OCI-LY7 (cell line): Measurements from ENCODE around the gene TAF8. TPM values are rescaled to one million over a fixed set of nuclear protein-coding genes. Genes with fewer than 3 reads are reported as not detected.

Experiments used
- BruUV-seq: library from RNA; stranded (reverse); fragments of 400-500 nt; replicated peaks from 2 replicates; lab custom pipeline; 2021; lab: Mats Ljungman, UMichigan
- CTCF ChIA-PET: fragments of 300-600 bp; sonication (Branson Sonifier 250); formaldehyde crosslinking; loops from one replicate; lab custom pipeline; 2022; ENCODE audit warnings: antibody characterized with exemption; ENCODE audit not compliant: unreplicated experiment; lab: Charles Lee
- POLR2A ChIA-PET: fragments of 300-600 bp; sonication (Branson Sonifier 250); formaldehyde crosslinking; loops from one replicate; lab custom pipeline; 2022; ENCODE audit warnings: antibody characterized with exemption; lab: Charles Lee
- DNase-seq: peaks from one replicate; pipeline ENCODE4 v3.0.0-alpha.2; 2015; ENCODE audit warnings: low spot score
- H2AFZ ChIP-seq: fragments of 200-600 bp; sonication (generic), shearing (Covaris generic); 2 replicates; pipeline ENCODE4 v1.6.1; 2014; ENCODE audit warnings: mild to moderate bottlenecking, antibody characterized with exemption, low read length, moderate library complexity
- H3K27ac ChIP-seq: fragments of 200-600 bp; sonication (generic); 2 replicates; pipeline ENCODE4 v1.5.1; 2014; ENCODE audit warnings: mixed run types, low read depth, mild to moderate bottlenecking, moderate library complexity, low read length, inconsistent platforms; ENCODE audit not compliant: poor library complexity, severe bottlenecking
- H3K36me3 ChIP-seq: fragments of 200-600 bp; sonication (generic); 2 replicates; pipeline ENCODE4 v1.6.1; 2014; ENCODE audit warnings: mild to moderate bottlenecking, antibody characterized with exemption, low read length, moderate library complexity, mixed read lengths; ENCODE audit not compliant: insufficient read depth
- H3K4me1 ChIP-seq: fragments of 200-600 bp; sonication (generic); 2 replicates; pipeline ENCODE4 v1.5.1; 2014; ENCODE audit warnings: mild to moderate bottlenecking, low read length; ENCODE audit not compliant: insufficient read depth, poor library complexity, severe bottlenecking
- H3K4me2 ChIP-seq: fragments of 200-600 bp; sonication (generic); 2 replicates; pipeline ENCODE4 v1.6.1; 2014; ENCODE audit warnings: mild to moderate bottlenecking, low read length
- H3K4me3 ChIP-seq: fragments of 200-600 bp; sonication (generic); 2 replicates; pipeline ENCODE4 v1.5.1; 2014; ENCODE audit warnings: mild to moderate bottlenecking, low read depth, low read length; ENCODE audit not compliant: poor library complexity, severe bottlenecking
- H3K79me2 ChIP-seq: fragments of 200-600 bp; sonication (generic); 2 replicates; pipeline ENCODE4 v1.6.1; 2016; ENCODE audit warnings: low read depth, mild to moderate bottlenecking, low read length, moderate library complexity, mixed read lengths; ENCODE audit not compliant: insufficient read depth
- H3K9me2 ChIP-seq: fragments of 200-600 bp; sonication (generic); 2 replicates; pipeline ENCODE4 v1.6.1; 2016; ENCODE audit warnings: mild to moderate bottlenecking, low read length, mixed read lengths; ENCODE audit not compliant: insufficient read depth
- H3K9me3 ChIP-seq: fragments of 200-600 bp; sonication (generic); 2 replicates; pipeline ENCODE4 v1.6.1; 2014; ENCODE audit warnings: mild to moderate bottlenecking, mixed run types, low read length, mixed read lengths
- H4K20me1 ChIP-seq: fragments of 200-600 bp; sonication (generic); 2 replicates; pipeline ENCODE4 v1.6.1; 2014; ENCODE audit warnings: mild to moderate bottlenecking, antibody characterized with exemption, low read length, moderate library complexity, mixed read lengths; ENCODE audit not compliant: insufficient read depth
- CTCF ChIP-seq: fragments of 200-600 bp; sonication (generic); conservative IDR thresholded peaks from 2 replicates; pipeline ENCODE4 v1.5.1; 2014; ENCODE audit warnings: mild to moderate bottlenecking, antibody characterized with exemption, low read length, moderate library complexity, mixed read lengths
- EZH2phosphoT487 ChIP-seq: fragments of 200-600 bp; sonication (generic); IDR thresholded peaks from 2 replicates; pipeline ENCODE4 v1.6.1; 2018; ENCODE audit warnings: low read depth, borderline replicate concordance, mild to moderate bottlenecking, mixed run types, antibody characterized with exemption, low read length, moderate library complexity, mixed read lengths
- intact Hi-C: fragments of 100-400 bp; cut with micrococcal nuclease; formaldehyde crosslinking; loops from one replicate; pipeline ENCODE4 v1.10.0; 2022; ENCODE audit not compliant: unreplicated experiment
- total RNA-seq, 2 experiments: library from RNA; depleted of rRNA in 1 of 2; stranded (reverse); fragments of >200 nt in 1 of 2; shearing (Covaris generic) in 1 of 2; gene quantifications; 2 replicates each; pipeline ENCODE4 v1.2.3, GENCODE V29; 2014 to 2022

Gene TAF8
- total RNA-seq, 2 experiments from 2014 or later, result 35.1 to 47.8 TPM

GRCh38 chr6:42020967-42021366 is 29.4 kb upstream of the TAF8 start:
- peaks cover 4% of the 10 kb centered on the region; the same call in 1 of the 2 replicates for H3K9me3 ChIP-seq
- no peak overlapping the region for H3K4me3 ChIP-seq
- ChIA-PET POLR2A (interaction anchor here (0.8 to 3.3 kb wide), 6 partner anchors 10 to 81 kb away, joined by 3 to 60 read pairs (median 5); no protein-coding TSS in a partner anchor), CTCF (interaction anchor here (0.8 kb wide), 1 partner anchor 82 kb away, joined by 4 read pairs; no protein-coding TSS in a partner anchor)
- no peaks in the 10 kb centered on the region; the same call in 1 of the 2 replicates for H3K36me3 ChIP-seq
- peaks cover 23% of the 10 kb centered on the region; the same call in 1 of the 2 replicates for H3K79me2 ChIP-seq
- H4K20me1 ChIP-seq, result no peaks in the 10 kb centered on the region
- TF ChIP-seq EZH2phosphoT487 (no peak), CTCF (no peak)
- no TSS peak for BruUV-seq
- peaks cover 96% of the 10 kb centered on the region for H3K4me1 ChIP-seq
- H3K9me2 ChIP-seq, result no peaks in the 10 kb centered on the region
- intact Hi-C loops, result loop anchor here (5.0 to 10.0 kb wide), 2 partner anchors 314 to 724 kb away; partner anchors contain the start of gene TBCC
- H3K4me2 ChIP-seq, result peak overlapping the region; percentile 71
- H2AFZ ChIP-seq, result no peak overlapping the region
- DNase-seq, result no peak
- H3K27ac ChIP-seq, result peak overlapping the region; percentile 98

- Histone ChIP-seq H3K4me3 (peak overlapping the region; percentile 35), H3K4me2 (peak overlapping the region; percentile 71), H4K20me1 (no peaks in the 10 kb centered on the region), H2AFZ (no peak overlapping the region), H3K27ac (peak overlapping the region; percentile 98), H3K79me2 (peaks cover 23% of the 10 kb centered on the region; the same call in 1 of the 2 replicates), H3K9me3 (peaks cover 4% of the 10 kb centered on the region; the same call in 1 of the 2 replicates), H3K4me1 (peaks cover 96% of the 10 kb centered on the region), H3K9me2 (no peaks in the 10 kb centered on the region), H3K36me3 (no peaks in the 10 kb centered on the region; the same call in 1 of the 2 replicates)
- peak; percentile 98 for DNase-seq
- intact Hi-C loops, result loop anchor here (1.0 to 10.0 kb wide), 6 partner anchors 12 to 723 kb away; partner anchors contain the start of gene TBCC
- ChIA-PET POLR2A (interaction anchor here (0.6 to 3.3 kb wide), 11 partner anchors 7 to 82 kb away, joined by 3 to 60 read pairs (median 4); no protein-coding TSS in a partner anchor), CTCF (interaction anchor here (0.5 to 1.6 kb wide), 7 partner anchors 10 to 1740 kb away, joined by 3 to 9 read pairs (median 3); no protein-coding TSS in a partner anchor)
- TSS peak; percentile 75 for BruUV-seq
- TF ChIP-seq EZH2phosphoT487 (no peak), CTCF (peak; percentile 45)
These were observed 28.2 kb upstream of the TAF8 start for GRCh38 chr6:42021847-42022754.
